ENCODE measurements around the gene NELFB.
"Not testable (repeated sequence)": the region's sequence is repeated elsewhere in the genome, so short reads cannot be mapped to it uniquely, and the experiment has no call there.

NELFB gene

DNA sequence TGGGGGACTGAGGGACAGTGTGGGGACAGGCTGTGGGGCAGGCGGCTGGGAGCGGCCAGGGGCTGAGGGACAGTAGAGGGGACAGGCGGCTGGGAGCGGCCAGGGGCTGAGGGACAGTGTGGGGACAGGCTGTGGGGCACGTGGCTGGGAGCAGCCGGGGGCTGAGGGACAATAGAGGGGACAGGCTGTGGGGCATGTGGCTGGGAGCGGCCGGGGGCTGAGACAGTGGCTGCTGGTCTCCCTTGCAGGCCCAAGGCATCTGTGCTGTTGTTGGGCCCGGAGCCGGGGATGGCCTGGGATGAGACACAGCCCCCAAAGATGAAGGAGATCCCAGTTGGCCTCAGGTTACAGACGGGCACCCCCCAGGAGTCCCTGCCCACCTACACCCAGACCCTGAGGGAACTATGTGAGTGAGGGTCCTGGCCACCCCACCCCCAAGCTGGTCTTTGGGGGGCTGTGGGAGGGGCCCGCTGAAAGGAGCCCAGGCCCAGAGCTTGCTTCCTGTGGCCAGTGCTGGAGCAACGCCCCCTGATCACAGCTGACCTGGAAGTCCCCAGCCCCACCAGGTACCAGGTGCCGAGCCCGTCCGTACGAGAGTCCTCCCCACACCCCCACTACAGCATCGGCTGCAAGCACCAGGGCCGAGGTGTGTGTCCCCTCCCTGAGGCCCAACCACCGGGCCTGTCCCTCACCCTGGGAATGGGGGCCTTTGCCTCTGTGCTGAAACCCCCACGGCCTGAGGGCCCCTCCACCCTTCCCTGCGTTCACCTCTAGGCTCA lies 3.4 kb upstream of the NELFB start:
- no peak for DNase-seq

DNA sequence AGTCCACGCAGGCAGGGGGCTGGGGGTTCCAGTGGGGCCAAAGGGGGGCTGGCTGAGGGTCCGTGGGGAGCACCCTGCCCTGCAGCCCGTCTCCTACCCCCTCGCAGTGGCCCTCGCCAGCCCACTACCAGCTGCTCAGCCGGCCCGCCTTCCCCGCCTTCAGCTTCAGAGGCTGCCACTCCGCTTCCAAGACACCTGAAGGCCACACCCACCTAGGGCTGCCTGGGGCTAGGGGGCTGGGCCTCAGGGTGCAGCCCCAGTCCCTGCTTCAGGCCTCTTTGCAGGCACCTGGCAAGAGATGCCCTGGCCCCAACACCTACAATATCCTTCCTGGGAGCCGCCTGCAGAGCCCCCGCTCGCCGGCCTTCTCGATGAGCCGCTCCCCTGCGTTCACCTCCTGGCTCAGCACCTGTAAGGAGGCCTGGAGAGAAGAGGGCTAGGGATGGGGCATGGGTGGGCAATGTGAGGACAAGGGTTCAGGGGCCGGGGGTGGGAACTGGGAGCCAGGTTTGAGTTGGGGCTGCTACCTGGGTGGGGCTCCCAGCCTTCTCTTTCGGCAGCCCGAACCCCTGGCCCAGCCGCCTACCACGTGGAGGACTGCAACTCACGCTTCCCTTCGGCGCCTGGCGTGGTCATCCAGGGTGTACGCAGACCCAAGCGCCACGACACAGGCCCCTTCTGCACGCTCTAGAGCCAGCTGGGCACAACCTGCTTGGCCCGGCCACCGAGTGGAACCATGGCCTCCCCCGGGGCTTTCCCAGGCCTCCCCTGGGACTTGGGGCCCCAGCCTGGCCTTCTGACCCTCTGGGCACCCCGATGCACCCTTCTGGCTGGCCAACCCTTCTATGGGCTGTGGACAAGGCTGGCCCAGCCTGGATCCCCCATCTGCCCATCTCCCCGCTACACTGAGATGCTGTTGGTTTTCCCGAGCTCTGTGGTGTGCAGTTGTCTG lies 2.3 kb upstream of the NELFB start:
- no peak for DNase-seq

DNA sequence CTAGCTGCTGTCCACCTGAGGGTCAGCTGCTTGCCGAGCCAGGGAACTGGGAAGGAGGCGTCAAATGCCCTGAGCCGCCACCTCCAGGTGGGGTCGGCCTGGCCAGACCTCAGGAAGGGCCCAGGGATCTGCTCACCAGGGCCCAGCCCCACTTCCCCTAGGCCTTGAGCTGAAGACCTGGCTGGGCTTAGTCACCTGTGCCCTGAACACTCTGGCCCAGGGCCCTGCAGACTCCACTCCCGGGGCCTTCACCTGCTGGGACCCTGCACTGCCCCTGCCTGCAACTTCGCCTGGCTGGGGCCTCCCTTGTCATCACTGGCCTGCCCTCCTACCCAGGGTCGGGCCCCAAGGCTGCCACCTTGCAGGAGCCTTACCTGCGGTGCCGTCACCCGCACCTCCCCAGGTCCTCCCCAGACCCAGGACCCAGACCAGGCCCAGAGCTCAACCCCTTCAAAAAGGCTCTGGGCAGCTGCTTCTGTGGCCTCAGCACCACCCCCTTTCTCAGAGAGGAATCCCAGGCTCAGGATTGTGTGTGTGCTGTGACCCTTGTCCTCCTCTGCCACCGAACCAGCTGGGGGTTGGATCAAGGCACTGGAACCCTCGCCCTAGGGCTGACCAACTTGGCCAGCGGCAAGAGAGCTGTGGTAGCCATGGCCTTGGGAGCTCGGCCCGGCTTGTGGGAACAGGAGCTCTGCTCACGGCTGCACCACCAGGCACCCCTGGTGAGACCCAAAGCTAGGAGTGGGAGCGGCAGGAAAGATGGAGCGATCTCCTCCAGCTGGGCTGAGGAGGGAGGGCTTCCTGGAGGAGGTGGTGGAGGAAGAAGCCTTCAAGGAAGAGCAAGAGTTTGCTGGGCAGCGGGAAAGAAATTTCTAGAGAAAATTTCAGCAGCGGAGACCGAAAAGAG lies 1.2 kb upstream of the NELFB start:
- no peak for DNase-seq

DNA sequence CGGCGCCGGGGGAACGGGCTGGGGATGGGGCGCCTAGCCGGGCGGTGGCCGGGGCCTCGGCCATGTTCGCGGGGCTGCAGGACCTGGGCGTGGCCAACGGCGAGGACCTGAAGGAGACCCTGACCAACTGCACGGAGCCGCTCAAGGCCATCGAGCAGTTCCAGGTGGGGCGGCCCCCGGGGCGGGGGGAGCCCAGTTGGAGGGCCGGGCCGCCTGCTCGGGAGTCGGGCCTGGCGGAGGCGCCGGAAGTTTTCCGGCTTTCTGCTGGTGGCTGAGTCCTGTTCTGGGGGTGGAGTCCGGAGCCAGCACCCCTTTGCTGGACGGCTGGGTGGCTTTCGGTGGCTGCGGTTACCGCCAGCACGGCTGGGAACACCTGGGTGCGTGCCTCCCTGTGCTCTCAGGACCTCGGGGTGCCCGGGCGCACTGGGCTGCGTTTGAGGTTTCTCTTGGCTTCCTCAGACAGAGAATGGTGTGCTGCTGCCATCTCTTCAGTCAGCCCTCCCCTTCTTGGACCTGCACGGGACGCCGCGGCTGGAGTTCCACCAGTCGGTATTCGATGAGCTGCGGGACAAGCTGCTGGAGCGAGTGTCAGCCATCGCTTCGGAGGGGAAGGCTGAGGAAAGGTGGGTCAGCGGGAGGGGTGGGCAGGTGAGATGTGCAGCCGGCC lies 454 bp downstream of the NELFB start:
- DNase-seq = peak; percentile 29

DNA sequence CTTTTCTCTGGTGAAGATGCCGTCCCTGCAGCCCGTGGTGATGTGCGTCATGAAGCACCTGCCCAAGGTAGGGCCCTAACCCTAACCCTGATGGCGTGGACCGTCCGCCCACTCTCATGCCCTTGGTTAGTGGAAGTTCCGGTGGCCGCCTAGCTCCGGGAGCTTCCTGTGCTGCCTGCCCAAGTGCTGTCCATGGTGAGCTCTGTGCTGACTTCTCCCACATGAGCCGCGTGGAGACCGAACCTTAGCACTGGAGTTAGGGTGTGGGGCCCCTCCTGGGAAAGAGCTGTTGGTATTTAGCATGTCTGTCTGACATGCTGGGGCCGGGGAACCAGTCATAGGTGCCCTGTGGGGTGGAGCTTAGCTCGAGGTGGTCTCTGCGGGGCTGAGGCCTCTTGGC lies 1.2 kb downstream of the NELFB start:
- DNase-seq = no peak

DNA sequence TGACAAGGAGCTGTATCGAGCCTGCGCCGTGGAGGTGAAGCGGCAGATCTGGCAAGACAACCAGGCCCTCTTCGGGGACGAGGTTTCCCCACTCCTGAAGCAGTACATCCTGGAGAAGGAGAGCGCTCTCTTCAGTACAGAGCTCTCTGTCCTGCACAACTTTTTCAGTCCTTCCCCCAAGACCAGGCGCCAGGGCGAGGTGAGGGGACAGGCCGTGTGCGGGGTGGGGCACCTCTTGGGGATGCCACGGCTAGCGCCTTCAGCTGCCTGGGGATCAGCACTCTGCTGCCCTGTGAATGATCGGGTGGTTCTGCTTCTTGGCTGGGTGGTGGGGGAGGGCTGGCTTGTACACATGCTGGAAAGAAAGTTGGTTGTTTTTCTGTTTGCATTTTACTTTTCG lies 1.7 kb downstream of the NELFB start:
- DNase-seq = no peak

DNA sequence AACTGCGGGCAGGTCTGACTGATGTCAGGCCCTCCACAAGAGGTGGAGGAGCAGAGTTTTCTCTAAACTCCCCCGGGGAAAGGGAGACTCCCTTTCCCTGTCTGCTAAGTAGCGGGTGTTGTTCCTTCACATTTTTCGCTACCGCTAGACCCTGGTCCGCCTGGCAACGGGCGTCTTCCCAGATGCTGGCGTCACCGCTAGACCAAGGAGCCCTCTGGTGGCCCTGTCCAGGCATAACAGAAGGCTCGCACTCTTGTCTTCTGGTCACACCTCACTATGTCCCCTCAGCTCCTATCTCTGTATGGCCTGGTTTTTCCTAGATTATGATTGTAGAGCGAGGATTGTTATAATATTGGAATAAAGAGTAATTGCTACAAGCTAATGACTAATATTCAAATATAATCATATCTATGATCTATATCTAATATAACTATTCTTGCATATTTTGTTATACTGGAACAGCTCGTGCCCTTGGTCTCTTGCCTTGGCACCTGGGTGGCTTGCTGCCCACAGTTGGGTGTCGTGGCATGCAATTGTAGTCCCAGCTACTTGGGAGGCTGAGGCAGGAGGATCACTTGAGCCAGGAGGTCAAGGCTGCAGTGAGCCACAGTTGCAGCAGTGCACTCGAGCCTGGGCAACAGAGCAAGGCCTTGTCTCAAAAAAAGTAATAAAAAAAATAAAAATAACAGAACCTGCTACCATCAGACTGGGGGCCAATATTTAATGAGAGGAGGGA lies 7.2 kb downstream of the NELFB start:
- not testable (repeated sequence) for DNase-seq

DNA sequence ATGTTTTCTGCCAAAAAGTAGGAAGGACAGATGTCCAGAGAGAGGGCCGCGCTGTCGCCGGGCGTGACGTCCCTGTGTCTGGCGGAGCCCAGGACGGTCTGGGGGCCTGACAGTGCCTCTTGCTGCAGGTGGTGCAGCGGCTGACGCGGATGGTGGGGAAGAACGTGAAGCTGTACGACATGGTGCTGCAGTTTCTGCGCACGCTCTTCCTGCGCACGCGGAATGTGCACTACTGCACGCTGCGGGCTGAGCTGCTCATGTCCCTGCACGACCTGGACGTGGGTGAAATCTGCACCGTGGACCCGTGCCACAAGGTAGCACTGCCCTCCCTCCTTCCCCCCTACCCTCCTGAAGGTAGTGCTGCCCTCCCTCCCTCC lies 7.8 kb downstream of the NELFB start:
- DNase-seq = no peak

DNA sequence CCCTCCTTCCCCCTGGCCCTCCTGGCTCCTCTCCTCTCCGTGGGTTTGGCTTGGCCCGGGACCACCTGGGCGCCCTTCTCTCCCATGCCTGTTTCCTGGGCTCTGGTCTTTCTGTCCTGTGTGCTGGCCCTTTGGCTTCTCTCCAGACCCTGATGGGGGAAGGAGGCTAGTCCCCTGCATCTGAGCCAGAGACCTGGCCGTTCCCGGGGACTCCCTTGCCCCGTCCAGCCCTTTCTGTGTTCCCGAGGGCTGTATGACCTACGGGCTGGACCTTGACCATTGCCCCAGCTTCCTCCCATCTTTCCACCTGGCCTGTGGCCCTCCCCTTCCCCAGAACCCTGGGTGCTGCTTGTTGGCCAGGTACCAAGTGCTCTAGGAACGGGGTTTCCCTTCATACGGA lies 8.4 kb downstream of the NELFB start:
- DNase-seq = no peak

DNA sequence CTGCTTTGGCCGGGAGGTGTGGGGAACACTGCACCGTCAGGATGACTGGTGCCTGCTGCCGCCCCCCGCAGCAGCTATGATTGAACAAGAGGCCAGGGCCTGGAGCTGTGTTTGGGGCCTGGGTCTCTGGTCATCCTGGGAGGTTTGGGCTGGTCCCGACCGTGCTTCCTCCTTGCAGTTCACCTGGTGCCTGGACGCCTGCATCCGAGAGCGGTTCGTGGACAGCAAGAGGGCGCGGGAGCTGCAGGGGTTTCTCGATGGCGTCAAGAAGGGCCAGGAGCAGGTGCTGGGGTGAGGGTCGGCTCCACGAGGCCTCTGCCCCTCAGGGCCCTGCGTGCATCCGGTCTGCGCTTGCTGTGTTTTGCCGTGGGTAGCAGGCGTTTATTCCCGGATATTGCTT lies 8.9 kb downstream of the NELFB start:
- no peak for DNase-seq

DNA sequence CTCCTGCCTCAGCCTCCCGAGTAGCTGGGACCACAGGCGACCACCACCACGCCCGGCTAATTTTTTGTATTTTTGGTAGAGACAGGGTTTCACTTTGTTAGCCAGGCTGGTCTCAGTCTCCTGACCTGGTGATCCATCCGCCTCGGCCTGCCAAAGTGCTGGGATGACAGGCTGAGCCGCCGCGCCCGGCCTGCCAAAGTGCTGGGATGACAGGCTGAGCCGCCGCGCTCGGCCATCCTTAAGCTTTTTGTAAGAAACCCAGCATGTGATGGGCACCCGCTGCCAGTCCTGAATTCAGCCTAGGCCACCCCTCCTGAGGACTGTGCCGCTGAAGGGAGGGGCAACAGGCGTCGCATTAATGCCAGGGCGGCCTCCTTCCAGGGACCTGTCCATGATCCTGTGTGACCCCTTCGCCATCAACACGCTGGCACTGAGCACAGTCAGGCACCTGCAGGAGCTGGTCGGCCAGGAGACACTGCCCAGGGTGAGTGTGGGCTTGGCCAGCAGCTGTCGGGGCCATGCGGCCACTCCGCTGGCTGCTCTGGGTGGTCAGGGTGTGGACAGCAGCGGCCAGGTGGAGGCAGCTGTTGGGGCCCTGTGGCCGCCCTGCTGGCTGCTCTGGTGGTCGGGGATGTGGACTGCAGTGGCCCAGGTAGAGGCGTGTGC lies 10.5 kb downstream of the NELFB start:
- DNase-seq = no peak

DNA sequence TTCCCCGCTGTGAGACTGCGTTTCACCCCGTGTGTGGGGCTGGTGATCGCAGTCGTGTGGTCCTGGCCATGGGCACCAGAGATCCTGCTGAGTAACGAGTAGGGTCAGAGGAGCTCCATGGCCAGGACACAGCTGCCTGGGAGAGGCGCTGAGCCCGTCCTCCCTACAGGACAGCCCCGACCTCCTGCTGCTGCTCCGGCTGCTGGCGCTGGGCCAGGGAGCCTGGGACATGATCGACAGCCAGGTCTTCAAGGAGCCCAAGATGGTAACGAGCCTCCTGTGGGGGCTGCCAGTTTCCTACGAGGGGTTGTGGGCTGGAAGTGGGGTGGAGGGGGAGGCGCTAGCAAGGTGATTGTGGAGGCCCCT lies 11.0 kb downstream of the NELFB start:
- no peak for DNase-seq

DNA sequence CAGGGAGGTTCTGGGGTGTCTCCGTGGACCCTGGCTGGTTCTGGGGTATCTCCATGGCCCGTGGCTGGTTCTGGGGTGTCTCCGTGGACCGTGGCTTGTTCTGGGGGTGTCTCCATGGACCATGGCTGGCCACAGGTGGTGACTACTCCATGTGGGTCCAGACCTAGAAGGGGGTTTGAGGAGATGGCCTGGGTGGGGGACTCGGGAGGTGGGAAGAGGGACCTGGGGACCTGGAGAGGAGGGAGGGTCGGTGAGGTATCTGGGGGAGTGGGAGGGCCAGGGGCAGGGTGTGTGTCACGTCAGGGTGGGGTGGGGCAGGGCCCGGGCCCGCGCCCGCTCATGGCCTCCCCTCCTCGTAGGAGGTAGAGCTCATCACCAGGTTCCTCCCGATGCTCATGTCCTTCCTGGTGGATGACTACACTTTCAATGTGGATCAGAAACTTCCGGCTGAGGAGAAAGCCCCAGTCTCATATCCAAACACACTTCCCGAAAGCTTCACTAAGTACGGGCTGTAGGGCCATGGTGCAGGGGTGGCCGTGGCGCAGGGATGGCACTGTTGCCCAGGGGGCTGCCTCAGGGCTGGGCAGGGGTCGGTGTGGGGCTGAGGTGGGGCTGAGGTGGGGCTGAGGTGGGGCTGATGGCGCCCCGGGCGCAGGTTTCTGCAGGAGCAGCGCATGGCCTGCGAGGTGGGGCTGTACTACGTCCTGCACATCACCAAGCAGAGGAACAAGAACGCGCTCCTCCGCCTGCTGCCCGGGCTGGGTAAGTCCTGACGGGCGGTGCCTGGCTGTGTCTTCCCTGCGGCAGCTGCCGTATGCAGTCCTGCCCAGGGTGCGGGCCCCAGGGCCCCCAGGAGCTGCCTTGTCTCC lies 11.7 kb downstream of the NELFB start:
- no peak for DNase-seq

DNA sequence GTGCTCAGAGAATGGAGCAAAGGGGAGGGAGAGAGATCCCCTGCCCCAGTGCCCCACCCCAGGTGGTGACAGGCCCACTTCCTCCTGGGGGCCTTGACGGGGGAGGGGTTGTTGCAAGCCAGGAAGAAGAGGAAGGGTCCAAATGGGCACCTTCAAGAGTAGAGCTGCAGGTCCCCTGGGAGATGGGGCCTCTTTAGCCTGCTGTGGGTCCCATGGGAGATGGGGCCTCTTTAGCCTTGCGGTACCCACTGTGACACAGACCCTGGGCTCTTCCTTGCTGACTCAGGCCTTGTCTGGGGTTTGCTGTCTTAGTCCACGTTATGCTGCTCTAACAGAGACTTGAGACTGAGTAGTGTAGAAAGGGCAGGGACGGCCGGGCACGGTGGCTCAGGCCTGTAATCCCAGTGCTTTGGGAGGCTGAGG lies 12.8 kb downstream of the NELFB start:
- DNase-seq = no peak

DNA sequence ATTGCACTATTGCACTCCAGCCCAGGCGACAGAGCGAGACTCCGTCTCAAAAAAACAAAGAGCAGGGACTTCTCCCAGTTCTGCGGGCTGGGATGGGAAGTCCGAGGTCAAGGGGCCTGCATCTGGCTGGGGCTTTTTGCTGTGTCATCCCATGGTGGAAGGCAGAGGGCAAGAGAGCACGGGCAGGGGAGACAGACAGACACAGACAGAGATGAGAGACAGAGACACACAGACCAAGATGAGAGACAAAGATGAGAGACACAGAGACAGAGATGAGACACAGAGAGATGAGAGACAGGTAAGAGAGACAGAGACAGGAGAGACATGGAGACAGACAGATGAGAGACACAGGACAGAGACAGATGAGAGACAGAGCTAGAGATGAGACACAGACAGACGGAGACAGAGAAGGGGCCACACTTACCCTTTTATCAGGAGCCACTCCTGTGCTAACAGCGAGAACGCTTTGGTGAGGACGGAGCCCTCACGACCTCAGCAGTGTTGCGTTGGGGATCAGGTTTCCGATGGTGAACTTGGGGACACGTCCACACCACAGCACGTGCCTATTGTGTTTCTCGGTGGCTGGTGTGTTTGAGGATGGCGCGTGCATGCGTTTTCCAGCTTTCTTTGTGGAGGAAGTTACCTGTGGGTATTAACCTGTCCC lies 13.5 kb downstream of the NELFB start:
- no peak for DNase-seq

DNA sequence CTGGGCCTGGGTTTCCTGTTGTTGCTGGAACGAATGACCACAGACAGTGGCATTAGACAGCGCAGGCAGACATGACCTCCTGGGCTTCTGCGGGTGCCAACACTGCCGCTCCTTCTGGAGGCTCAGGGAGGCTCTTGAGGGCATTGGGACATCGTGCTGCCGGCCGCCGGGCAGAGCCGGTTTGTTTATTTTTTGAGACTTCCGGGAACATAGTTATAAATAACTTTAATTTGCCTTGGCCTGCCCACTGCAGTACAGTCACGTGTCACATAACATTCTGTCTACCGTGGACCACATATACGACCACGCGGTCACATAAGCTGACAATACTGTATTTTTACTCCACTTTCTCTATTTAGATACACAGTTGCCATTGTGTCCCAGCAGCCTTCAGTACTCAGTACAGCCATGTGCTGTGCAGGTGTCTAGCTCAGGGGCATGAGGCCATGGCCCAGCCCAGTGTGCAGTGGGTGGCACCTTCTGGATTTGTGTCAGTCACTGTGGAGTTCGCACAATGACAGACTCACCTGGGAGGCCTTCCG lies 14.2 kb downstream of the NELFB start:
- no peak for DNase-seq

DNA sequence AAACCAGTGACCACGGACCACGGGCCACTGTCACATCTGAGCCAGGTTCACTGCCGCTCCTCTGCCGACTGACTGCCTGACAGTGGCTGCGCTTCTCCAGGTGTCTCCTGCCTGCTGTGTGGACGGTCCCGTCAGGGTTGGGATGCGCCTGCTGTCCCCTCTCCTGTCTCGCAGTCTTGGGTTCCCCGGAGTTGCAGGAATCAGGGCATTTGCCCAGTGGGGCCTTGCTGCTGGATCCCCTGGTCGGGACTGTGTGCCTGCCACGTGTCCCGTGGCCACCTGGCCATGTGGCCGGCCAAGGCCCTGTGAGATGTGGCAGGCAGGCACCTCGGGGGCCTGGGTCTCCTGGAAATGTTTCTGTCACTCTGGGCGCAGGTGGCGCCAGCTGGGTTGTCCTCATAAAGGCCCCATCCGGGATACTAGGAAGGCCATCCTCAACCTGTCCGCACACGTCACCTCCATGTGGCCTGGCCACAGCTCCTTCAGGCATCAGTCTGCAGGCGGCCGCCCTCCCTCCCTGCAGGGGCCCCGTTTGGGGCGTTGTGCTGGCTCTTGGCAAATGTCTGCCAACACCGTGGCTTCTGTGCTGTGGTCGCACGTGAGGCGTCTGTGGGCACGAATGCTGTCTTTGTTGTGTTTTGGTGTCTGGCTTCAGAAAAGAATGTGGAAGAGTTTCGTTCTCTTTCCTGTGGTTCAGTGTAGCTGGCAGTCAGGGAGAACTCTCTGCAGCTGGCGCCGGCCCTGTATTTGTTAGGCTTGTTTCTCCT lies 16.0 kb downstream of the NELFB start:
- no peak for DNase-seq

DNA sequence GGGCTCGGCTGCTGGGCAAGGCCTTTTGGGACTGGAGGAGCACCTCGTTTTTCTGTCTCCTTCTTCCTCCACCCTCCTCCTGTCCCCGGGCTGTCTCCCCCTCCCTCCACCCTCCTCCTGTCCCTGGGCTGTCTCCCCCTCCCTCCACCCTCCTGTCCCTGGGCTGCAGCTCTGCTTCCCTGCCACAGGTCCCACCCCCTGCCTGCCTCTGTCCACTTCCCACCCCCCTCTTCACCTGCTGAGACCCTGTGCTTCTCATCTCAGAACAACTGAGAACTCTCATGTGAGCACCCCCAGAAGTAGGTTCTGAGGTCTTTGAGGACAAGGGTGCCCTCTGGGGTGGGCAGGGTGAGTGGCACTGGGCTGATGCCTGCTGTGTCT lies 16.6 kb downstream of the NELFB start:
- no peak for DNase-seq
